PC-9 (cell line): Measurements from ENCODE around the gene DNMBP.

Experiments used
- CTCF ChIP-seq: fragments of 200-600 bp; sonication (generic); conservative IDR thresholded peaks from 2 replicates; pipeline ENCODE4 v1.6.1; 2017; ENCODE audit warnings: mixed run types, antibody characterized with exemption, mild to moderate bottlenecking, moderate library complexity
- EZH2 ChIP-seq: fragments of 200-600 bp; sonication (generic); IDR thresholded peaks from 2 replicates; pipeline ENCODE4 v1.8.0; 2017; ENCODE audit warnings: antibody characterized with exemption, low read depth

GRCh38 chr10:99827936-99828335 lies 181.8 kb downstream of the DNMBP start:
- TF ChIP-seq CTCF = no peak
- TF ChIP-seq EZH2 = no peak
